Left lung (tissue), 14 donors: ENCODE results near the gene ACTRT3. TPM values are rescaled to one million over a fixed set of nuclear protein-coding genes. Genes with fewer than 3 reads are reported as not detected.

Experiments used
- ATAC-seq: fragments of 200-7000 bp; cut with Tn5 transposase; one replicate; pipeline ENCODE4 v1.9.1; 2020; ENCODE audit warnings: moderate library complexity
- DNase-seq, 4 donors: peaks; one replicate each; pipeline ENCODE4 v3.0.0-alpha.2; 2013 to 2020
- H3K27ac ChIP-seq, 2 donors: fragments of 200-600 bp; sonication (generic) in 1 of 2; one replicate each; pipeline versions ENCODE4 v1.5.0 to v1.8.0; 2020 to 2021
- H3K27me3 ChIP-seq, 2 donors: fragments of 200-600 bp; sonication (generic) in 1 of 2; one replicate each; pipeline versions ENCODE4 v1.5.0 to v1.8.0; 2020 to 2021
- H3K36me3 ChIP-seq, 2 donors: fragments of 200-600 bp; sonication (generic) in 1 of 2; one replicate each; pipeline versions ENCODE4 v1.5.0 to v1.8.0; 2020 to 2021
- H3K4me1 ChIP-seq, 2 donors: fragments of 200-600 bp; one replicate each; pipeline ENCODE4 v1.8.0; 2021
- H3K4me3 ChIP-seq, 2 donors: fragments of 200-600 bp; sonication (generic) in 1 of 2; one replicate each; pipeline versions ENCODE4 v1.5.0 to v1.8.0; 2020 to 2021; ENCODE audit warnings: mild to moderate bottlenecking in 1 of 2
- H3K9me3 ChIP-seq, 2 donors: fragments of 200-600 bp; sonication (generic) in 1 of 2; one replicate each; pipeline versions ENCODE4 v1.5.0 to v1.8.0; 2020 to 2021
- CTCF ChIP-seq, 2 donors: fragments of 200-600 bp; sonication (generic) in 1 of 2; IDR thresholded peaks; one replicate each; pipeline versions ENCODE4 v1.5.0 to v1.8.0; 2021; ENCODE audit warnings: antibody characterized with exemption in 2 of 2
- intact Hi-C, 2 donors: fragments of 100-400 bp; cut with DNase I; formaldehyde crosslinking; loops; one replicate each; pipeline versions ENCODE4 v1.11.2 to v1.14.2; 2022
- long read RNA-seq, 12 donors: library from polyadenylated mRNA in 2 of 12; unstranded in 2 of 12; transcript quantifications; one replicate each; pipeline ENCODE4 v2.0.0 and lab custom pipeline, GENCODE V29; 2019 to 2026
- polyA plus RNA-seq, 6 donors: library from polyadenylated mRNA; unstranded; fragments of 120-200 nt; gene quantifications; one replicate each; pipeline ENCODE4 v1.2.1, GENCODE V29; 2013; ENCODE audit not compliant: insufficient read length in 6 of 6
- total RNA-seq, 2 donors: library from RNA; stranded (reverse); fragmentation: NEBNext Ultra II Directional; extraction: Animal tissue kit (Norgen Biotek cat#: 25700); gene quantifications; one replicate each; pipeline ENCODE4 v1.2.1, GENCODE V29; 2021
- donor health status: DM: no; HTN: yes; CAD: no.
- donor health status: DM: no; HTN: no; CAD: no.

ACTRT3 gene
- 1 to 10 TPM; 2.1 to 2.6 TPM for total RNA-seq
- 1 to 10 TPM; 1.5 to 3.5 (median 2.9) TPM for polyA plus RNA-seq
- long read RNA-seq, donor 1: 0 reads
- long read RNA-seq, donor 2, partial matches to known transcripts: 0 of 2 reads
- long read RNA-seq, donor 2, other reads (novel, unspliced or antisense): 0 of 2 reads
- long read RNA-seq, donor 3, partial matches to known transcripts: 0 of 2 reads
- long read RNA-seq, donor 3, other reads (novel, unspliced or antisense): 0 of 2 reads
- long read RNA-seq, donor 4, partial matches to known transcripts: 0 of 4 reads
- long read RNA-seq, donor 4, other reads (novel, unspliced or antisense): 0 of 4 reads
- long read RNA-seq, donor 5: 0 reads
- long read RNA-seq, donor 6, partial matches to known transcripts: 0 of 2 reads
- long read RNA-seq, donor 6, other reads (novel, unspliced or antisense): 0 of 2 reads
- long read RNA-seq, donor 7, partial matches to known transcripts: 0 of 1 reads
- long read RNA-seq, donor 7, other reads (novel, unspliced or antisense): 0 of 1 reads
- long read RNA-seq, donor 8, partial matches to known transcripts: 0 of 1 reads
- long read RNA-seq, donor 8, other reads (novel, unspliced or antisense): 0 of 1 reads
- long read RNA-seq, donor 9: 0 reads
- long read RNA-seq, donor 10: 0 reads
- long read RNA-seq, donor 11: 0 reads
- long read RNA-seq, donor 12: 0 reads

- intact Hi-C loops: no loop called here
- peak within 1 kb of the TSS; percentile 84 to 92 for H3K27ac ChIP-seq
- peaks cover 7 to 9% of the 10 kb centered on the region in 2 donors for H3K4me1 ChIP-seq
- H3K27me3 ChIP-seq: no peaks in the 10 kb centered on the region
- H3K4me3 ChIP-seq: peak within 1 kb of the TSS; percentile 50 to 51
- no peak for TF ChIP-seq CTCF (IDR thresholded peaks at IDR 0.05)
- H3K36me3 ChIP-seq: peaks cover 0 to 1% of the 10 kb centered on the region in 2 donors
- ATAC-seq: peak; percentile 3
- H3K9me3 ChIP-seq: peaks cover 0 to 3% of the 10 kb centered on the region in 2 donors
- DNase-seq: peak; percentile 61 to 93 (median 64)
Observed at GRCh38 chr3:169769287-169770181, at the start of gene ACTRT3. Gene ACTRT3, minus strand, starts transcription at chr3:169769561. Its CDS starts 41 bp downstream, at chr3:169769520.

- no peak for DNase-seq
- Histone ChIP-seq H3K4me1 (peaks cover 1 to 10% of the 10 kb centered on the region in 2 donors), H3K4me3 (no peak overlapping the region), H3K27me3 (no peaks in the 10 kb centered on the region), H3K36me3 (no peaks in the 10 kb centered on the region), H3K27ac (no peak overlapping the region), H3K9me3 (peaks cover 0 to 9% of the 10 kb centered on the region in 2 donors)
- TF ChIP-seq CTCF (IDR thresholded peaks at IDR 0.05): no peak
- no peak for ATAC-seq
- intact Hi-C loops: no loop called here
Observed at GRCh38 chr3:169818316-169818715, 49.0 kb upstream of the ACTRT3 start.

GRCh38 chr3:169815590-169816150 lies 46.3 kb upstream of the ACTRT3 start:
- ATAC-seq (no peak), DNase-seq (no peak)
- Histone ChIP-seq H3K4me1 (peaks cover 8 to 23% of the 10 kb centered on the region in 2 donors), H3K9me3 (peaks cover 0 to 9% of the 10 kb centered on the region in 2 donors), H3K27ac (no peak overlapping the region), H3K27me3 (peaks cover 0 to 6% of the 10 kb centered on the region in 2 donors), H3K36me3 (no peaks in the 10 kb centered on the region), H3K4me3 (no peak overlapping the region)
- intact Hi-C loops: no loop called here
- no peak for TF ChIP-seq CTCF (IDR thresholded peaks at IDR 0.05)

GRCh38 chr3:169813757-169814517 lies 44.6 kb upstream of the ACTRT3 start:
- Histone ChIP-seq H3K4me1 (peaks cover 8 to 23% of the 10 kb centered on the region in 2 donors), H3K27me3 (peaks cover 0 to 6% of the 10 kb centered on the region in 2 donors), H3K9me3 (peaks cover 0 to 9% of the 10 kb centered on the region in 2 donors), H3K36me3 (no peaks in the 10 kb centered on the region), H3K27ac (no peak overlapping the region), H3K4me3 (peak overlapping the region; percentile 43 to 62)
- TF ChIP-seq CTCF (IDR thresholded peaks at IDR 0.05): peak in 1 of 2 donors; percentile 24
- peak; percentile 41 for ATAC-seq
- intact Hi-C loops: no loop called here
- DNase-seq: peak in 3 of 4 donors; percentile 24 to 77 (median 60)
